ENCODE results near the gene GREB1L.

GRCh38 chr18:21453511-21453901 lies 211.5 kb downstream of the GREB1L start:
- no peak for TF ChIP-seq CTCF (IDR thresholded peaks at IDR 0.05)
- TF ChIP-seq POLR2A (IDR thresholded peaks at IDR 0.05; ENCODE audit: low read depth): no peak
- peak in 1 of 2 donors; percentile 44 for TF ChIP-seq POLR2AphosphoS5 (IDR thresholded peaks at IDR 0.05)
- TF ChIP-seq EP300 (IDR thresholded peaks at IDR 0.05): no peak

Measured in esophagus muscularis mucosa (tissue), 4 donors.